ENCODE data around the gene FGGY.

FGGY gene

GRCh38 chr1:59391212-59392179 lies 94.6 kb downstream of the FGGY start:
- DNase-seq: no peak

DNA sequence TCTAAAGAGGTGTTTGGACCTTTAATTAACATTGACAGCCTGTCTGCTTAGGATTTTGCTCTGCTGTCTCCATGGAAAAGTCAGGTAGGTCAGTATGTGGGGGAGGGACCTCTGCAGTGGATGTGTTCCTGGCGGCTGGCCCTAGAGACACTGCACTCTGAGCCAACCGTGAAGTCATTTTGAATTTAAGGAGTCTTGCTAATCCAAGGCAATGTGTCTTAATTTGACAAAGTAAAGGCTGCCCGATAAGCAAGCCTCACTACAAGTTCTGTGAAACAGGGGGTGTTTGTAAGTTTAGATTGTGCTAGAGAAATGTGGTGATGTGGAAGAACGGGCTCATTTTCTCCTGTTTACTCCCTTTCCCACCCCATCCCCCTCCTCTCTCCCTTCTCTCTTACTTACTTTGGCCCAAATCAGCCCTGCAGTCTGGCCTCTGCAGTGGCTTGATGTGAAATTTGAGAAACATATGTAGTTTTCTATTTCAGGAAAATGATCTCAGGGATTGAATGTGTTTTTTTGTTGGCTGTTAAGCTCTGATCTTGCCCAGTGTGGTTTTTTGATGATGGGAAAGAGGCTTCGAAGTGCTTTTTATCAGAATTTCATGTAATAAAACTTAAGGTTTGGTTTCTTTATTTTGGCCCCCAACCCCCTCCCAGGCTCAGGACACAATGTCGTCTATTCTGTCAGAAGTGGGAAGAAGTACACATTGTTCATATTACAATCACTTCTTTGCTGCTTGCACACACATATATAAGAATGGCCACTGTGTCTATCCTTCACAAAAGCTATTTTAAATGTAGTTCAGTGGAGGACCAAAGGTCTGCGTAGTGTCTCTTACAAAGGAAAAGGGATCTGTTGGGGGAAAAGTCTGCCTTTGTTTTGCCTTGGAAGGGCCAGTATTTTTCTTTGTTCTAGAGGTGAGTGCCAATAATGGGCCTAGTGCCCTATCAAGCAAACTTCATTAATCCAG lies 96.6 kb downstream of the FGGY start:
- DNase-seq: no peak

DNA sequence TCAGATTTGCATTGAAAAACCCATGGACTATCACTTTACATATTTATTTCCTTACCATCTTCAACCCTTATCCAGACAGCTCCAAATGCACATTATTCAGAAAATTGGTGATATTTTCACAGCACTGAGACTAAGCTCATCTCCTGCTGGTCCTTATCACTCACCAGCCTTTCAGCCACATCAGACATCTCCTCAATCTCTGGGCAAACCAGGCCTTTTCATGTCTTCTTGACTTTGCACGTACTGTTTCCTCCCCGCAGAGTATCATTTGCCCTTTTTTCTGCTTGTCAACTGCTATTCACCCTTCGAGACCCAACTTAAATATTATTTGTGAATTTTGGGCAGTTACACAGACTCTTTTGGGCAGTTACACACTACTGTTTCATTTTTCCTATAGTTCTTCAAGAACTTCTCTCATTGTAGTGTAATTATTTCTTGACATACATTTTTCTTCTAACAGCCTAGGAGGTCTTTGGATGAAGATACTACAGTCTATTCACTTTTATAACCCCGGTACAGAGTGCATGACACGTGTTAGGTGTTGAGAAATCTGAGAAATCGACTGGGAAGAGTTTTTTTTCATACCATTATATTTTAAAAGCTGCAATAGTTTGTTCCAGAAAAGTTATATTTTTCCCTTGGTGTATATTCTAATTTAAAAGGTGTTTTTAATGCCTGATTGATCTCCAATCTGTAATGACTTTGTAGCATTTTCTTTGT lies 98.0 kb downstream of the FGGY start:
- no peak for DNase-seq

- DNase-seq: no peak
Observed at GRCh38 chr1:59396387-59396786, 99.5 kb downstream of the FGGY start.

GRCh38 chr1:59397139-59397858 lies 100.4 kb downstream of the FGGY start:
- no peak for DNase-seq

DNA sequence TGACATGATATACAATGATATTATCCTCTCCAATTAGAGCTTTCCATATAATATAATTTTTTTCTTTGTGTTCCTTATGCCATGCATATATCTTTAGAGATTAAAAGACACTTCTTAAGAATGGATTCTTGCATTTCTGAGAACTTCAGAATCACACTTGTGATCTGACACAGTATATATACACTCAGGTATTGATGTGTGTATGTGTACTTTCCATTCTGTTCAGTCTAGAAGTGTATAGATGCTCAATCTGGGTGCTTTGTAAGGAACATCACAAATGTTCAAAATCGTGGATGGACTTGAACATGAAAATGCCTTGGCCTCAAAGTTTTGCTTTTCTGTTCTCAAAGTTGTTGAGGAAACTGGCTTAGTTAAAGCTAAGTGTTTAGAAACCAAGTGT lies 102.7 kb downstream of the FGGY start:
- DNase-seq: no peak

DNA sequence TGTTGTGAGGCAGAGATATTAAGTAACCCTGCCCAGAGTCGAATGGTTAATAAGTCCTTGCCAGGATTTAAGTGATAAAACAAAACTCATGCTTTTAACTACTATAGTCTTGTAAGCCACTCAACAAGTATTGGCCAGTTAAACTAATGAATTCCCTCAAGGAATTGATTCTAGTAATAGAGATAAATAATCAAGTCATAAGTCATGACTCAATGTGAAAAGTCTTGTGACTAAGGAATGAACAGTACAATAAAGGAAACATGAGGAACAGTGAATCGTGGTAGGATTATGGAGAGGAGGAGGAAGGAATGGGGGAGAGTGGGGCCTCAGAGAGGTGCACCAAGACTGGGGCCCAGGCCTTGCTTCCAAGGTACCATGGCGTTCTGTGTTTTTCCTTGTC lies 104.7 kb downstream of the FGGY start:
- no peak for DNase-seq

GRCh38 chr1:59404796-59405195 lies 107.9 kb downstream of the FGGY start:
- DNase-seq: no peak

GRCh38 chr1:59406437-59407164 lies 109.7 kb downstream of the FGGY start:
- DNase-seq: no peak

- no peak for DNase-seq
Observed at GRCh38 chr1:59408608-59409240, 111.8 kb downstream of the FGGY start.

DNA sequence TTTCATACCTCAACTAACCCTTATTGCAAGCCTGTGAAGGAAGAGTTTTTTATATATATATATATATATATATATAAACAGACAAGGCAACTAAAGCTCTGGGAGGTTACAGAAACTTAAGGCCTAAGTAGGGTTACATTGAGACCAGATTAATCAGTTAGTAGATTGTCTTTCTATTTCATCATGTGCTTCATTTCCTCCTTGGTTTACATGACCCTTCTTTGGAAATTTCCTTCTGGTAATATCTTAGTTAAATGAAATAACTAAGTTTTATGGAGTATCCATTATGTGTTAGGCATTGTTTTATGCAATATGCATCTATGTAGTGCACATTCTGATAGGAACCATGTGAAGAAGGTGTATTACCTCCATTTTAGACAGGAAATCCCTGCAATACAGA lies 112.7 kb downstream of the FGGY start:
- no peak for DNase-seq

DNA sequence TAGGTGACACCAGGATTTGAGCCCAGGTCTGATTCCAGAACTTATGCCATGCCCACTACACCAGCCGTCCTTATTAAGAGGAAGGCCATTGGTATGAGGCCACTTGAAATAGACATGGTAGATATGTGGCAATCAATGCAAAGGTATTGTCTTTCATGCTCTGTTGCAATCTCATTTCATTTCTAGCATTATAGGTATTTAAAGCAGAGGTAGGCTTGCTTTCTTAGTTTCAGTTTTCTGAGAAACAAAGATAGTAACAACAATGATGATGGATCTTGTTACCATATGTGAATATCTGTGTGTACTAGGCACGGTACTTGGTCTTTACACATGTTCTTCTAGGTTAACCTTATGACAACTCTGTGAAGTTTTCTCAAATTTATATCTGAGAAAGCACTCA lies 113.1 kb downstream of the FGGY start:
- no peak for DNase-seq

GRCh38 chr1:59410457-59410856 lies 113.6 kb downstream of the FGGY start:
- DNase-seq: no peak

DNA sequence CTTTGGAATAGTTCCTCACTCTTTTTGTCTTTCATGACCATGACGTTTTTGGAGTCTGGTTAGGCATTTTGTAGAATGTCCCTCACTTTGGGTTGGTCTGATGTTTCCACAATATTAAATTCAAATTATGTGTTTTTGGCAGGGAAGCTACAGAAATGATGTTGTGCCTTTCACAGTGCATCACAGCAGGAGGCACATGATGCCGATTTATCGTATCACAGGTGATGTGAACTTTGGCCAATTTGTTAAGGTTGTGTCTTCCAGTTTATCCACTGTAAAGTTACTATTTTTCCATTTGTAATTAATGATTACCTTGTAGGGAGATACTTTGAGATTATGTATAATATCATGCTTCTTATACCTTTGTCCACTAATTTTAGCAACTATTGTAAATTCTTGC lies 114.3 kb downstream of the FGGY start:
- no peak for DNase-seq

GRCh38 chr1:59412718-59413326 lies 115.9 kb downstream of the FGGY start:
- no peak for DNase-seq

GRCh38 chr1:59413327-59413720 lies 116.4 kb downstream of the FGGY start:
- DNase-seq: no peak

GRCh38 chr1:59414406-59415133 lies 117.7 kb downstream of the FGGY start:
- DNase-seq: no peak

DNA sequence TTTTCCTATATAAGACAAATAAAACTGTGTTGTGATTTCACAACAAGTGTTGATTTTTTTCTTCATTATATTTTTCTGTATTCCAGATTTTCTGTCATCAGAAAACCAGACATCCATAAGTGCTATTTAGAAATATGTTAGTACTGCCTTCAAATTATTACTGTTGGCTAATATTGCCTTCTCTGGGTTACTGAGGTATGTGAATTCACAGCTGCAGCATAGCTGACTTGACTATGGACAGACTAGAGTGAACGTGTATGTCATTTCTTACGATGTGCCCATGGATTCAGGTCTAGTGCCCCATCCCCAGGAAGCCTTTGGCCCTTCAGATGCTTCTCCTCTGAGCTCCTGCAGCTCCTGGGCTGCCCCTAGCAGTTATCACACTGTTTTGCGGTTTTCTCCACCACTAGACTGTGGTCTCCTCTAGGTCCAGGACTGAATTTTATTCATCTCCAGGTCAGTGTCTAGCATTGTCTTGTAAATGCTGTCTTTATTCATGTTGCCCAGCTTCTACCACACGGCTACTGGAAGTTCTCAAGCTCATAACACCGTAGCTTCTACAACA lies 118.5 kb downstream of the FGGY start:
- no peak for DNase-seq

GRCh38 chr1:59415881-59416280 lies 119.0 kb downstream of the FGGY start:
- DNase-seq: no peak

DNA sequence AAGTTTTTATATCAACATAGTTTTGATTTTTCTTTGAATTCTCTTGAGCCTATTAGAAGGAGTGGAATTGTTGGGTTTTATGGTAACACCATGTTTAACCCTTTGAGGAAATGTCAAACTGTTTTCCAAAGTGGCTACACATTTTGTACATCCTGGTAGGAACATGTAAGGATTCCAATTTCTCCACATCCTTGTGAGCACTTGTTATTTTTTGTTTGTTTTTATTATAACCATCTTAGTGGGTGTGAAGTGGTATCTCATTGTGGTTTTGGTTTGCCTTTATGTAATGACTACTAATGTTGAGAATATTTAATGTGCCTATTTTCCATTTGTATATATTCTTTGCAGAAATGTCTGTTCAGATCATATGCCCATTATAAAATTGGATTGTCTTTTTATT lies 120.5 kb downstream of the FGGY start:
- no peak for DNase-seq
